H1 (cell line): ENCODE results near the gene NBPF1.
"Not testable (repeated sequence)": the region's sequence is repeated elsewhere in the genome, so short reads cannot be mapped to it uniquely, and the experiment has no call there.

Experiments used
- EP300 ChIP-seq, 2 experiments: IDR thresholded peaks; 1 replicate in 1 of 2; 2 replicates in 1 of 2; pipeline ENCODE4 v1.6.1; 2011 to 2012; ENCODE audit warnings: low read depth in 2 of 2, low read length in 2 of 2, mild to moderate bottlenecking in 2 of 2, borderline replicate concordance in 1 of 2, inconsistent platforms in 1 of 2, moderate library complexity in 1 of 2
- POLR2A ChIP-seq, 2 experiments: IDR thresholded peaks; 1 replicate in 1 of 2; 2 replicates in 1 of 2; pipeline ENCODE4 v1.6.1; 2011; ENCODE audit warnings: low read depth in 2 of 2, low read length in 2 of 2, mild to moderate bottlenecking in 2 of 2; ENCODE audit errors: control extremely low read depth in 1 of 2
- TAF1 ChIP-seq: IDR thresholded peaks from 2 replicates; pipeline ENCODE4 v1.6.1; 2011; ENCODE audit warnings: mild to moderate bottlenecking, low read depth, low read length

- not testable (repeated sequence) for TF ChIP-seq POLR2A (IDR thresholded peaks at IDR 0.05; ENCODE audit: control extremely low read depth in 1 of 2, low read depth in 2 of 2, low read length in 2 of 2); TAF1; EP300 (IDR thresholded peaks at IDR 0.05; ENCODE audit: borderline replicate concordance in 1 of 2, low read depth in 2 of 2, low read length in 2 of 2)
Observed at GRCh38 chr1:16611981-16612331, 1.4 kb downstream of the NBPF1 start.
